ENCODE data around the gene TANC1. TPM values are rescaled to one million over a fixed set of nuclear protein-coding genes. Genes with fewer than 3 reads are reported as not detected.

Gene TANC1
- total RNA-seq, 1 experiment from 2014 or later = 2.5 TPM

DNA sequence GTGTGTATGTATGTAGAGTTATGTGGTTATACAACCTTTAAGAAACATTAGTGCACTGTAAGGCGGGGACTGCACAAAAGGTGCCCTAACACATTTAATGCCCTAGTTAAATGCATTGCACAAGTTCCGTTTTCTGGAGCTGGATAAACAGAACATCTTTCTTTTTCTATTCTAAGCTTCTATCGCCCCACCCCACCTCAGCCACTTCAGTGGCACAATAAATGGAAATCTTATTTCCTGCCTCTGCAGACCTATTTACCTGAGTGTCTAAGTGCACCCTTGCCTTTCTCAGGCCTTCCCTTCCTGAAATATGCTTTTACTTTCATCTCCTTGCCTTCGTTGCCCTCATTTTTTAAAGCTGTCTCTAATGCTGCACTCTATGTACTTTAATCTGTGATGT lies 123.5 kb downstream of the TANC1 start:
- no peak overlapping the region for H2BK5ac ChIP-seq (ENCODE audit: insufficient read length, low read length)
- no peak overlapping the region for H2BK15ac ChIP-seq (ENCODE audit: low read depth, low read length)
- no peak overlapping the region for H2BK20ac ChIP-seq (ENCODE audit: low read depth, low read length, poor library complexity, severe bottlenecking)
- no peaks in the 10 kb centered on the region for H3K79me1 ChIP-seq (ENCODE audit: insufficient read depth, low read depth, low read length, poor library complexity, severe bottlenecking)
- H3K79me2 ChIP-seq (ENCODE audit: insufficient read depth, low read length) = no peaks in the 10 kb centered on the region
- H3K27me3 ChIP-seq (ENCODE audit: insufficient read depth, low read length) = no peaks in the 10 kb centered on the region
- no peak overlapping the region for H4K5ac ChIP-seq (ENCODE audit: insufficient read length, low read depth, low read length)
- Mint-ChIP-seq H3K27me3 (ENCODE audit: low read depth) (no peaks in the 10 kb centered on the region; the same call in none of the 2 replicates), H3K27ac (no peak overlapping the region), H3K9me3 (peaks cover 12% of the 10 kb centered on the region in 2 experiments), H3K4me3 (no peak overlapping the region), H3K4me1 (peaks cover 0 to 3% of the 10 kb centered on the region in 2 experiments; a peak in 2 of 4 replicates), H3K36me3 (ENCODE audit: insufficient read depth in 1 of 3, low read depth in 3 of 3) (peaks cover 4 to 12% (median 9%) of the 10 kb centered on the region in 3 experiments; a peak in 6 of 7 replicates)
- no peak overlapping the region for H3K14ac ChIP-seq (ENCODE audit: insufficient read depth, low read length)
- H4K91ac ChIP-seq (ENCODE audit: insufficient read length, low read depth, low read length) = no peak overlapping the region
- H3K18ac ChIP-seq (ENCODE audit: insufficient read length, low read depth, low read length) = no peak overlapping the region
- H3K4me2 ChIP-seq (ENCODE audit: insufficient read depth, insufficient read length, low read length) = no peak overlapping the region
- no peak for DNase-seq
- no peak overlapping the region for H4K8ac ChIP-seq (replicated peaks; ENCODE audit: insufficient read length, low read depth, low read length)
- no peak overlapping the region for H3K27ac ChIP-seq (ENCODE audit: insufficient read length, low read depth, low read length)
- no peak overlapping the region for H3T11ph ChIP-seq (ENCODE audit: low read length)
- no CpG with 5 or more reads among the region's 4 CpGs for WGBS (ENCODE audit: extremely low coverage, insufficient read length, low lambda C conversion rate)
- TF ChIP-seq, protein P1, sequence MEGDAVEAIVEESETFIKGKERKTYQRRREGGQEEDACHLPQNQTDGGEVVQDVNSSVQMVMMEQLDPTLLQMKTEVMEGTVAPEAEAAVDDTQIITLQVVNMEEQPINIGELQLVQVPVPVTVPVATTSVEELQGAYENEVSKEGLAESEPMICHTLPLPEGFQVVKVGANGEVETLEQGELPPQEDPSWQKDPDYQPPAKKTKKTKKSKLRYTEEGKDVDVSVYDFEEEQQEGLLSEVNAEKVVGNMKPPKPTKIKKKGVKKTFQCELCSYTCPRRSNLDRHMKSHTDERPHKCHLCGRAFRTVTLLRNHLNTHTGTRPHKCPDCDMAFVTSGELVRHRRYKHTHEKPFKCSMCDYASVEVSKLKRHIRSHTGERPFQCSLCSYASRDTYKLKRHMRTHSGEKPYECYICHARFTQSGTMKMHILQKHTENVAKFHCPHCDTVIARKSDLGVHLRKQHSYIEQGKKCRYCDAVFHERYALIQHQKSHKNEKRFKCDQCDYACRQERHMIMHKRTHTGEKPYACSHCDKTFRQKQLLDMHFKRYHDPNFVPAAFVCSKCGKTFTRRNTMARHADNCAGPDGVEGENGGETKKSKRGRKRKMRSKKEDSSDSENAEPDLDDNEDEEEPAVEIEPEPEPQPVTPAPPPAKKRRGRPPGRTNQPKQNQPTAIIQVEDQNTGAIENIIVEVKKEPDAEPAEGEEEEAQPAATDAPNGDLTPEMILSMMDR (conservative IDR thresholded peaks at IDR 0.05) = no peak
- H3K9ac ChIP-seq (ENCODE audit: extremely low read depth, insufficient read length, low read length) = no peak overlapping the region
- no peak overlapping the region for H2BK120ac ChIP-seq (ENCODE audit: low read depth, low read length, poor library complexity, severe bottlenecking)
- no peaks in the 10 kb centered on the region for H3K9me3 ChIP-seq (ENCODE audit: control insufficient read depth, low read depth, low read length)
- H3K56ac ChIP-seq (ENCODE audit: insufficient read length, low read depth, low read length) = no peak overlapping the region
- H2BK12ac ChIP-seq (ENCODE audit: insufficient read length, low read depth, low read length) = no peak overlapping the region
- H2AFZ ChIP-seq (ENCODE audit: low read length) = no peak overlapping the region
- H3K23me2 ChIP-seq (ENCODE audit: insufficient read length, low read depth, low read length, poor library complexity, severe bottlenecking) = no peaks in the 10 kb centered on the region
- no peaks in the 10 kb centered on the region for H3K4me1 ChIP-seq (ENCODE audit: insufficient read depth, low read length)
- no peak overlapping the region for H3K23ac ChIP-seq (ENCODE audit: insufficient read length, low read depth, low read length)
- no peak overlapping the region for H3K4ac ChIP-seq (ENCODE audit: low read depth, low read length)
- H4K20me1 ChIP-seq (ENCODE audit: control insufficient read depth, insufficient read depth, insufficient read length) = no peaks in the 10 kb centered on the region
- H2AK5ac ChIP-seq (ENCODE audit: insufficient read length, low read length) = no peak overlapping the region
